Measurements from ENCODE around the gene TTC7B.

DNA sequence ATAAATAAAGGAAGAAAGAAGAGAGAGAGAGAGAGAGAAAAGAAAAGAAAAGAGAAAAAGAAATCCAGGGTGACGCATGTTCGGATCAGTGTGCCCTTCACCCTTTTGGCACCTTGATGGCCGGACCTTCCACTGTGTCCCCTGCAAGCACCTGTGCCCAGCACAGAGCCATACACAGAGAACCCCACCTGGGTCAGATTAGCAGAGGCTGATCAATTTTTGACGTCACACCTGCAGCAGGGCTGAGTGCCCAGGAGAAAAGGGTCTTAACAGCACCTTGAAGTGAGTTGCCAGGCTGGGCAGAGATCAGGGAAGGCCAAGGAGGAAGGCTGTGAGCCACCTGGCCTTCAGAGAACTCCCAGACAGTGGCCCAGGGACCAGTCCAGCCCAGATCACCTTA, 305.0 kb downstream of the TTC7B start:
- TF ChIP-seq POLR2A (IDR thresholded peaks at IDR 0.05): no peak
- TF ChIP-seq, protein P1, sequence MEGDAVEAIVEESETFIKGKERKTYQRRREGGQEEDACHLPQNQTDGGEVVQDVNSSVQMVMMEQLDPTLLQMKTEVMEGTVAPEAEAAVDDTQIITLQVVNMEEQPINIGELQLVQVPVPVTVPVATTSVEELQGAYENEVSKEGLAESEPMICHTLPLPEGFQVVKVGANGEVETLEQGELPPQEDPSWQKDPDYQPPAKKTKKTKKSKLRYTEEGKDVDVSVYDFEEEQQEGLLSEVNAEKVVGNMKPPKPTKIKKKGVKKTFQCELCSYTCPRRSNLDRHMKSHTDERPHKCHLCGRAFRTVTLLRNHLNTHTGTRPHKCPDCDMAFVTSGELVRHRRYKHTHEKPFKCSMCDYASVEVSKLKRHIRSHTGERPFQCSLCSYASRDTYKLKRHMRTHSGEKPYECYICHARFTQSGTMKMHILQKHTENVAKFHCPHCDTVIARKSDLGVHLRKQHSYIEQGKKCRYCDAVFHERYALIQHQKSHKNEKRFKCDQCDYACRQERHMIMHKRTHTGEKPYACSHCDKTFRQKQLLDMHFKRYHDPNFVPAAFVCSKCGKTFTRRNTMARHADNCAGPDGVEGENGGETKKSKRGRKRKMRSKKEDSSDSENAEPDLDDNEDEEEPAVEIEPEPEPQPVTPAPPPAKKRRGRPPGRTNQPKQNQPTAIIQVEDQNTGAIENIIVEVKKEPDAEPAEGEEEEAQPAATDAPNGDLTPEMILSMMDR (IDR thresholded peaks at IDR 0.05): no peak

All from Peyer's patch (tissue), 4 donors.